ENCODE data around the gene EHMT2.
"Not testable (repeated sequence)": the region's sequence is repeated elsewhere in the genome, so short reads cannot be mapped to it uniquely, and the experiment has no call there.

EHMT2 gene

GRCh38 chr6:31851485-31851832, 46.0 kb downstream of the EHMT2 start:
- no peak for DNase-seq
- intact Hi-C loops (cut with DNase I): no loop called here

- DNase-seq: no peak
- intact Hi-C loops (cut with DNase I): no loop called here
Observed at GRCh38 chr6:31850765-31851484, 46.6 kb downstream of the EHMT2 start.

- intact Hi-C loops (cut with DNase I): no loop called here
Observed at GRCh38 chr6:31847276-31847978, 50.1 kb downstream of the EHMT2 start.

GRCh38 chr6:31844507-31844906, 53.0 kb downstream of the EHMT2 start:
- intact Hi-C loops (cut with DNase I): no loop called here
- DNase-seq: peak in 1 of 10 donors; percentile 9

More at GRCh38 chr6:31847276-31847978, 50.1 kb downstream of the EHMT2 start:
- no peak for DNase-seq

GRCh38 chr6:31842053-31842452, 55.4 kb downstream of the EHMT2 start:
- intact Hi-C loops (cut with DNase I): no loop called here
- DNase-seq: peak in 1 of 10 donors; percentile 34

- intact Hi-C loops (cut with DNase I): not testable (repeated sequence)
Observed at GRCh38 chr6:31839779-31840126, 57.7 kb downstream of the EHMT2 start.

GRCh38 chr6:31838968-31839367, 58.5 kb downstream of the EHMT2 start:
- intact Hi-C loops (cut with DNase I): no loop called here
- no peak for DNase-seq

More at GRCh38 chr6:31839779-31840126, 57.7 kb downstream of the EHMT2 start:
- DNase-seq: peak in 1 of 10 donors; percentile 28

- intact Hi-C loops (cut with DNase I): not testable (repeated sequence)
- peak in 1 of 10 donors; percentile 31 for DNase-seq
Observed at GRCh38 chr6:31838114-31838553, 59.4 kb downstream of the EHMT2 start.

- intact Hi-C loops (cut with DNase I): no loop called here
- DNase-seq: peak in 1 of 10 donors; percentile 32
Observed at GRCh38 chr6:31837369-31838113, 60.0 kb downstream of the EHMT2 start.

GRCh38 chr6:31836474-31837368, 60.8 kb downstream of the EHMT2 start:
- peak in 1 of 10 donors; percentile 44 for DNase-seq
- intact Hi-C loops (cut with DNase I): no loop called here

GRCh38 chr6:31836047-31836473, 61.4 kb downstream of the EHMT2 start:
- DNase-seq: peak in 1 of 10 donors; percentile 24
- intact Hi-C loops (cut with DNase I): no loop called here

- peak; percentile 78 to 97 (median 84) for DNase-seq
- intact Hi-C loops (cut with DNase I): loop anchor here (2.0 to 5.0 kb wide), 3 partner anchors 37 to 154 kb away; partner anchors contain the start of genes DDAH2, LY6G5C and VARS1
Observed at GRCh38 chr6:31834367-31835250, 62.9 kb downstream of the EHMT2 start.

- intact Hi-C loops (cut with DNase I): loop anchor here (5.0 kb wide), 2 partner anchors 34 to 104 kb away; partner anchors contain the start of genes DDAH2 and VARS1
Observed at GRCh38 chr6:31831350-31832215, 65.9 kb downstream of the EHMT2 start.

GRCh38 chr6:31830886-31831335, 66.6 kb downstream of the EHMT2 start:
- DNase-seq: peak in 1 of 10 donors; percentile 8
- intact Hi-C loops (cut with DNase I): loop anchor here (5.0 kb wide), 2 partner anchors 34 to 104 kb away; partner anchors contain the start of genes DDAH2 and VARS1

More at GRCh38 chr6:31831350-31832215, 65.9 kb downstream of the EHMT2 start:
- peak in 1 of 10 donors; percentile 25 for DNase-seq

Data from posterior cingulate gyrus (tissue), 11 donors.